H1 (cell line): ENCODE data around the gene EIF1B. TPM values are rescaled to one million over a fixed set of nuclear protein-coding genes. Genes with fewer than 3 reads are reported as not detected.
A peak's percentile ranks its signal among the peaks of the same experiment; 100 is the strongest.

Experiments used
- CTCF ChIA-PET: fragments of 300-600 bp; sonication (Branson Sonifier 250); formaldehyde crosslinking; loops from one replicate; lab custom pipeline; 2021; ENCODE audit not compliant: partially characterized antibody; lab: Charles Lee
- POLR2A ChIA-PET: fragments of 300-600 bp; sonication (Branson Sonifier 250); formaldehyde crosslinking; loops from one replicate; lab custom pipeline; 2021; ENCODE audit warnings: inconsistent platforms; ENCODE audit not compliant: partially characterized antibody; lab: Charles Lee
- DNase-seq, 2 experiments: peaks; one replicate each; pipeline versions ENCODE4 v3.0.0 to v3.0.0-alpha.2; 2010 to 2022; ENCODE audit warnings: low spot score in 2 of 2, low read depth in 1 of 2, mixed read lengths in 1 of 2
- FAIRE-seq: peaks from 2 replicates; lab custom pipeline; 2011; peaks lifted over from hg19 to GRCh38; lab: Jason Lieb, UNC
- H2AFZ ChIP-seq: 2 replicates; pipeline ENCODE4 v1.8.1; 2012; ENCODE audit warnings: low read length, inconsistent platforms
- H2AK5ac ChIP-seq: 2 replicates; pipeline ENCODE4 v1.6.1; 2013; ENCODE audit warnings: low read depth, low read length
- H2BK120ac ChIP-seq: replicated peaks from 2 replicates; pipeline ENCODE3; 2013; ENCODE audit warnings: low read depth, low read length, inconsistent platforms
- H2BK12ac ChIP-seq: 2 replicates; pipeline ENCODE4 v1.6.1; 2013; ENCODE audit warnings: low read depth, low read length
- H2BK15ac ChIP-seq: 2 replicates; pipeline ENCODE4 v1.6.1; 2013; ENCODE audit warnings: low read length
- H2BK20ac ChIP-seq: 2 replicates; pipeline ENCODE4 v1.6.1; 2013; ENCODE audit warnings: low read length
- H2BK5ac ChIP-seq: 2 replicates; pipeline ENCODE4 v1.6.1; 2013; ENCODE audit warnings: low read depth, low read length
- H3K14ac ChIP-seq: 2 replicates; pipeline ENCODE4 v1.6.1; 2013; ENCODE audit warnings: inconsistent platforms; ENCODE audit not compliant: insufficient read length
- H3K18ac ChIP-seq: 2 replicates; pipeline ENCODE4 v1.6.1; 2013; ENCODE audit warnings: low read length; ENCODE audit errors: extremely low read depth
- H3K23ac ChIP-seq: 2 replicates; pipeline ENCODE4 v1.6.1; 2013; ENCODE audit warnings: inconsistent platforms; ENCODE audit not compliant: insufficient read length
- H3K23me2 ChIP-seq: 2 replicates; pipeline ENCODE4 v1.6.1; 2013; ENCODE audit warnings: low read depth, low read length
- H3K27ac ChIP-seq: 2 replicates; pipeline ENCODE4 v1.6.1; 2011; ENCODE audit warnings: low read depth, low read length, inconsistent platforms
- H3K27me3 ChIP-seq, 4 experiments: replicated peaks in 1 of 4; 1 replicate in 1 of 4; 2 replicates in 3 of 4; pipeline versions ENCODE4 v1.6.1 to v1.8.1; 2011 to 2013; ENCODE audit warnings: low read length in 3 of 4, mild to moderate bottlenecking in 3 of 4, inconsistent platforms in 2 of 4, mixed read lengths in 2 of 4, moderate library complexity in 1 of 4; ENCODE audit not compliant: control insufficient read depth in 3 of 4, insufficient read depth in 3 of 4; ENCODE audit errors: extremely low read depth in 1 of 4
- H3K36me3 ChIP-seq, 4 experiments: 2 replicates each; pipeline versions ENCODE4 v1.6.1 to v1.8.1; 2011 to 2013; ENCODE audit warnings: mild to moderate bottlenecking in 4 of 4, low read length in 3 of 4, moderate library complexity in 2 of 4, control low read depth in 1 of 4, inconsistent platforms in 1 of 4; ENCODE audit not compliant: insufficient read depth in 4 of 4, control insufficient read depth in 2 of 4
- H3K4ac ChIP-seq: replicated peaks from 2 replicates; pipeline ENCODE3; 2013; ENCODE audit warnings: low read length, low read depth, mixed read lengths, inconsistent platforms; ENCODE audit not compliant: insufficient read length
- H3K4me1 ChIP-seq, 4 experiments: replicated peaks in 1 of 4; 1 replicate in 1 of 4; 2 replicates in 3 of 4; pipeline versions ENCODE4 v1.6.1 to v1.8.1; 2011 to 2013; ENCODE audit warnings: low read length in 3 of 4, inconsistent platforms in 2 of 4, mixed read lengths in 1 of 4; ENCODE audit not compliant: insufficient read depth in 4 of 4, control insufficient read depth in 3 of 4
- H3K4me2 ChIP-seq, 2 experiments: 2 replicates each; pipeline versions ENCODE4 v1.6.1 to v1.8.1; 2011 to 2013; ENCODE audit warnings: low read depth in 2 of 2, low read length in 2 of 2, control low read depth in 1 of 2, inconsistent platforms in 1 of 2, mild to moderate bottlenecking in 1 of 2; ENCODE audit not compliant: insufficient read depth in 1 of 2
- H3K4me3 ChIP-seq, 4 experiments: fragments of 200-600, 300-600 bp in 1 of 4; sonication (generic), shearing (Covaris generic), sonication (Bioruptor Twin) in 1 of 4; 2 replicates each; pipeline versions ENCODE4 v1.5.1 to v1.8.1; 2011 to 2016; ENCODE audit warnings: low read length in 4 of 4, low read depth in 3 of 4, control low read depth in 2 of 4, inconsistent platforms in 2 of 4, mild to moderate bottlenecking in 2 of 4, mixed read lengths in 1 of 4, moderate library complexity in 1 of 4; ENCODE audit not compliant: insufficient read depth in 2 of 4; ENCODE audit errors: extremely low read depth in 1 of 4
- H3K56ac ChIP-seq: replicated peaks from 2 replicates; pipeline ENCODE3; 2013; ENCODE audit warnings: low read depth, mild to moderate bottlenecking, mixed read lengths, low read length, inconsistent platforms; ENCODE audit not compliant: insufficient read length
- H3K79me1 ChIP-seq: 2 replicates; pipeline ENCODE4 v1.6.1; 2013; ENCODE audit warnings: low read depth, low read length, control low read depth
- H3K79me2 ChIP-seq, 2 experiments: 2 replicates each; pipeline versions ENCODE4 v1.6.1 to v1.8.1; 2012 to 2013; ENCODE audit warnings: low read length in 2 of 2, mild to moderate bottlenecking in 2 of 2, inconsistent platforms in 1 of 2; ENCODE audit not compliant: insufficient read depth in 2 of 2, control insufficient read depth in 1 of 2
- H3K9ac ChIP-seq, 4 experiments: replicated peaks in 1 of 4; 1 replicate in 1 of 4; 2 replicates in 3 of 4; pipeline versions ENCODE4 v1.6.1 to v1.8.1; 2011 to 2013; ENCODE audit warnings: low read depth in 3 of 4, low read length in 3 of 4, control low read depth in 2 of 4, mild to moderate bottlenecking in 2 of 4, moderate library complexity in 2 of 4, inconsistent platforms in 1 of 4; ENCODE audit errors: extremely low read depth in 1 of 4
- H3K9me3 ChIP-seq, 2 experiments: 2 replicates each; pipeline versions ENCODE4 v1.6.1 to v1.8.1; 2012 to 2013; ENCODE audit warnings: mild to moderate bottlenecking in 2 of 2, moderate library complexity in 2 of 2, control low read depth in 1 of 2, inconsistent platforms in 1 of 2, low read depth in 1 of 2, low read length in 1 of 2, mixed read lengths in 1 of 2; ENCODE audit not compliant: insufficient read depth in 2 of 2
- H4K20me1 ChIP-seq, 2 experiments: replicated peaks in 1 of 2; 2 replicates each; pipeline versions ENCODE3 to v1.8.1; 2011 to 2013; ENCODE audit warnings: inconsistent platforms in 2 of 2, low read length in 2 of 2, mild to moderate bottlenecking in 1 of 2; ENCODE audit not compliant: insufficient read depth in 2 of 2, control insufficient read depth in 1 of 2
- H4K5ac ChIP-seq: 2 replicates; pipeline ENCODE4 v1.6.1; 2013; ENCODE audit warnings: low read length, low read depth, mixed read lengths, inconsistent platforms; ENCODE audit not compliant: insufficient read length
- H4K8ac ChIP-seq: 2 replicates; pipeline ENCODE4 v1.8.0; 2013; ENCODE audit warnings: mild to moderate bottlenecking, moderate library complexity, low read length, inconsistent platforms; ENCODE audit not compliant: insufficient read depth; ENCODE audit errors: extremely low read depth
- H4K91ac ChIP-seq: replicated peaks from 2 replicates; pipeline ENCODE3; 2013; ENCODE audit warnings: low read length, mixed read lengths, inconsistent platforms; ENCODE audit not compliant: insufficient read length
- BRCA1 ChIP-seq: IDR thresholded peaks from 2 replicates; pipeline ENCODE4 v1.6.1; 2012; ENCODE audit warnings: low read depth, low read length, improper control_type of control experiment
- RXRA ChIP-seq: IDR thresholded peaks from 2 replicates; pipeline ENCODE4 v1.6.1; 2011; ENCODE audit warnings: low read depth, mild to moderate bottlenecking, low read length, moderate library complexity; ENCODE audit not compliant: insufficient read depth
- WGBS, 2 experiments: shearing (Covaris generic) in 1 of 2; methylation state at CpG; one replicate each; pipeline versions ENCODE4 v1.1.6 to v1.1.7; 2013 to 2015; ENCODE audit warnings: low lambda C conversion rate in 2 of 2, mixed read lengths in 2 of 2, inconsistent platforms in 1 of 2, low coverage in 1 of 2, missing lambda C conversion rate in 1 of 2; ENCODE audit not compliant: insufficient replicate concordance in 2 of 2, insufficient coverage in 1 of 2, insufficient read length in 1 of 2; ENCODE audit errors: extremely low coverage in 1 of 2, missing lambda C conversion rate in 1 of 2; 5-methylcytosine and 5-hydroxymethylcytosine counted together
- polyA plus RNA-seq, 7 experiments: library from polyadenylated mRNA; depleted of rRNA in 3 of 7; stranded (reverse) in 5 of 7; unstranded in 2 of 7; fragments of >200 nt in 5 of 7; fragments of 200-250 nt in 2 of 7; gene quantifications; 1 replicate in 5 of 7; 2 replicates in 1 of 7; 4 replicates in 1 of 7; pipeline versions ENCODE4 v1.2.1 to v1.2.3, GENCODE V29; 2011 to 2013; ENCODE audit warnings: missing spikeins in 2 of 7, mixed read lengths in 2 of 7
- total RNA-seq: library from RNA; stranded (reverse); fragmentation: NEBNext Ultra II Directional; extraction: Animal tissue kit (Norgen Biotek cat#: 25700); gene quantifications from 2 replicates; pipeline ENCODE4 v1.2.1, GENCODE V29; 2021

EIF1B gene
- total and polyA plus RNA-seq, 2 of the 8 experiments (the other 6 are each of a cell fraction or from before 2014, with no cell fraction given), result 42.4 to 115 TPM

- H3K27ac ChIP-seq, result no peak overlapping the region
- no peak overlapping the region for H4K8ac ChIP-seq
- FAIRE-seq, result no peak
- 18% methylated on average over 4 of the region's 5 CpGs; no CpG with 5 or more reads in 1 of the 2 experiments for WGBS, 2 experiments
- H2BK12ac ChIP-seq, result no peak overlapping the region
- no peak overlapping the region for H2BK120ac ChIP-seq
- POLR2A ChIA-PET, result interaction anchor here (0.7 to 3.1 kb wide), 4 partner anchors 19 to 197 kb away, joined by 3 to 18 read pairs (median 4); partner anchors contain the start of genes EIF1B, RPL14, ZNF620 and ZNF621
- CTCF ChIA-PET, result interaction anchor here (0.6 to 3.4 kb wide), 28 partner anchors 8 to 1758 kb away, joined by 3 to 24 read pairs (median 4); partner anchors contain the start of gene ZNF620
- no peak overlapping the region for H3K18ac ChIP-seq
- H3K4me3 ChIP-seq, result peak overlapping the region in 2 of 4 experiments; percentile 15 to 23; a peak in 1 of 8 replicates
- H3K9ac ChIP-seq, result no peak overlapping the region
- no peaks in the 10 kb centered on the region for H3K27me3 ChIP-seq
- no peak overlapping the region for H2AK5ac ChIP-seq
- H4K91ac ChIP-seq, result peak overlapping the region; percentile 6
- H4K5ac ChIP-seq, result peak overlapping the region; percentile 20
- no peak overlapping the region for H2AFZ ChIP-seq
- H3K36me3 ChIP-seq, result no peaks in the 10 kb centered on the region
- no peak overlapping the region for H3K56ac ChIP-seq
- no peaks in the 10 kb centered on the region for H3K9me3 ChIP-seq
- H3K4ac ChIP-seq, result no peak overlapping the region
- no peaks in the 10 kb centered on the region for H3K79me2 ChIP-seq
- H4K20me1 ChIP-seq, result no peaks in the 10 kb centered on the region
- no peak overlapping the region for H2BK15ac ChIP-seq
- no peaks in the 10 kb centered on the region for H3K23me2 ChIP-seq
- H2BK5ac ChIP-seq, result 0 out of 2 replicates have a peak overlapping the region, but pooled peaks have one; percentile 20
- DNase-seq, result no peak
- no peak overlapping the region for H2BK20ac ChIP-seq
- H3K23ac ChIP-seq, result no peak overlapping the region
- no peak overlapping the region for H3K14ac ChIP-seq
- peaks cover 0 to 16% (median 5%) of the 10 kb centered on the region in 4 experiments; a peak in 6 of 7 replicates for H3K4me1 ChIP-seq
- no peaks in the 10 kb centered on the region for H3K79me1 ChIP-seq
- peak overlapping the region; percentile 2 to 53; a peak in 3 of 4 replicates for H3K4me2 ChIP-seq
- TF ChIP-seq BRCA1, result no peak
- TF ChIP-seq RXRA, result no peak
These were observed 18.9 kb downstream of the EIF1B start for GRCh38 chr3:40328374-40328773.
